Measurements from ENCODE around the gene MAN1A1.

Gene MAN1A1

GRCh38 chr6:119327810-119328209 lies 21.8 kb downstream of the MAN1A1 start:
- TF ChIP-seq CTCF (IDR thresholded peaks at IDR 0.05; ENCODE audit: low read depth, low read length, missing control alignments): no peak
- no peak overlapping the region for H3K4me3 ChIP-seq (ENCODE audit: low read depth, low read length)
- no peak for DNase-seq (ENCODE audit: low read depth)

DNA sequence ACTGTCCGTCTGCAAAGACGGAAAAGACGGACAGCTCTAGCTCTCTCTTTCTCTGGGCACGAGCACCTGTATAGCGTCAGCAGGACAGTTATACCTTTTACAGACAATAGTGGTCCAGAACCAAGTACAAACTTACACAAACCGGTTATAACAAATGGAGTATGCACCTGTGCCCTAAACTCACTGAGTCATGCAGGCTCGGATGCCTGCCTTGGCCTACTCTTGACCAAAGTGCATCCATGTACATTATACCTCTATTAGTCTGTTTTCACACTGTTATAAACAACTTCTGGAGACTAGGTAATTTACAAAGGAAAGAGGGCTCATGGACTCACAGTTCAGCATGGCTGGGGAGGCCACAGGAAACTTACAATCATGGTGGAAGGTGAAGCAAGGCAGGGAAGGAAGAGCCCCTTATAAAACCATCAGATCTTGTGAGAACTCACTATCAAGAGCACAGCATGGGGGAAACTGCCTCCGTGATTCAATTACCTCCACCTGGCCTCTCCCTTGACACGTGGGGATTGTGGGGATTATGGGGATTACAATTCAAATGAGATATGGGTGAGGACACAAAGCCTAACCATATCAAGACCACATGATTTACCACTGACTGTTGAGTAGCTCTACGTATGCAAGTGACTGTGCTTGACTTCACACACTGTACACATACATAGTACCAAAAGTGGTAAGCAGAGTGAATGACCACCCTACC lies 23.1 kb downstream of the MAN1A1 start:
- no peak for TF ChIP-seq CTCF (IDR thresholded peaks at IDR 0.05; ENCODE audit: low read depth, low read length, missing control alignments)
- H3K4me3 ChIP-seq (ENCODE audit: low read depth, low read length): no peak overlapping the region
- no peak for DNase-seq (ENCODE audit: low read depth)

- DNase-seq (ENCODE audit: low read depth): no peak
- no peak for TF ChIP-seq CTCF (IDR thresholded peaks at IDR 0.05; ENCODE audit: low read depth, low read length, missing control alignments)
These were observed 23.8 kb downstream of the MAN1A1 start for GRCh38 chr6:119325559-119326265.

DNA sequence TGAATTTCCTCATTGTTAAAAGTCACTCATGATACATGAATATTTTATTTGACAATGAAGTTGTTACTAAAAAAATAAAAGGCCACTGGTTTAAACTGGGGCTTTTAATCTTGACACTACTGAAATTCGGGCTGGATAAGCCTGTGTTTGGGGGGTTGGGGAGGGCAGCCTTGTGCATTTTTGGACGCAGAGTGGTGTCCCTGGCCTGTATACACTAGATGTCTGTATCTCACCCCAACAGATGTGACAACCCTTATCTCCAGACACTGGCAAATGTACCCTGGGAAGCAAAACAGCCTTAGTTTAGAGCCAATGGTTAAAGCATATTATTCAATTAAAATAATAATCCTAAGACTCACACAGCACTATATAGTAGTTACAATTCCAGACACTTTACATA lies 24.8 kb downstream of the MAN1A1 start:
- TF ChIP-seq CTCF (IDR thresholded peaks at IDR 0.05; ENCODE audit: low read depth, low read length, missing control alignments): no peak
- DNase-seq (ENCODE audit: low read depth): no peak
- no peak overlapping the region for H3K4me3 ChIP-seq (ENCODE audit: low read depth, low read length)

More at GRCh38 chr6:119325559-119326265, 23.8 kb downstream of the MAN1A1 start:
- H3K4me3 ChIP-seq (ENCODE audit: low read depth, low read length): no peak overlapping the region

DNA sequence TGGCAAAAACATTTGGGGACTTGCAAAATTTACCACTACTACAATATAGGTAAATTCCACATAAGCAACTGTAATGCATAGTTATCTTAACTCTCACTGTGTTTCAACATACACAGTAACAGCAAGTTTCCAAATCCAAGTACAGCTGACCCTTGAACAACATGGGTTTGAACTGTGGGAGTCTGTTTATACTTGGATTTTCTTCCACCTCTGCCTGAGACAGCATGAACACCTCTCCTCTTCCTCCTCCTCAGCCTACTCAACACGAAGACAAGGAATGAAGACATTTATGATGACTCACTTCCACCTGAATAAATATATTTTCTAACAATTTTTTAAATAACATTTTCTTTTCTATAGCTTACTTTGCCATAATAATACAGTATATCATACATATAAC lies 25.6 kb downstream of the MAN1A1 start:
- no peak for TF ChIP-seq CTCF (IDR thresholded peaks at IDR 0.05; ENCODE audit: low read depth, low read length, missing control alignments)
- H3K4me3 ChIP-seq (ENCODE audit: low read depth, low read length): no peak overlapping the region
- no peak for DNase-seq (ENCODE audit: low read depth)

GRCh38 chr6:119323478-119323877 lies 26.1 kb downstream of the MAN1A1 start:
- no peak for DNase-seq (ENCODE audit: low read depth)
- TF ChIP-seq CTCF (IDR thresholded peaks at IDR 0.05; ENCODE audit: low read depth, low read length, missing control alignments): no peak
- no peak overlapping the region for H3K4me3 ChIP-seq (ENCODE audit: low read depth, low read length)

Measured in GM12864 (cell line).